22Rv1 (cell line): ENCODE measurements around the gene QSOX1.

Experiments
- H3K27ac ChIP-seq: fragments of 450-650 bp; 2 replicates; pipeline ENCODE4 v1.5.1; 2017
- CTCF ChIP-seq: fragments of 450-650 bp; IDR thresholded peaks from 2 replicates; pipeline ENCODE4 v1.5.1; 2017; ENCODE audit warnings: mild to moderate bottlenecking
- ZFX ChIP-seq: fragments of 450-650 bp; IDR thresholded peaks from 2 replicates; pipeline ENCODE4 v1.6.1; 2017; ENCODE audit warnings: antibody characterized with exemption, borderline replicate concordance

Gene QSOX1

GRCh38 chr1:180237869-180238476 is 83.3 kb downstream of the QSOX1 start:
- H3K27ac ChIP-seq = no peak overlapping the region
- TF ChIP-seq ZFX (no peak), CTCF (no peak)

GRCh38 chr1:180238675-180239074 is 84.0 kb downstream of the QSOX1 start:
- TF ChIP-seq CTCF = no peak
- TF ChIP-seq ZFX = no peak
- H3K27ac ChIP-seq = no peak overlapping the region

GRCh38 chr1:180239145-180240096 is 84.8 kb downstream of the QSOX1 start:
- TF ChIP-seq CTCF = no peak
- TF ChIP-seq ZFX = no peak
- no peak overlapping the region for H3K27ac ChIP-seq

- no peak for TF ChIP-seq ZFX
- TF ChIP-seq CTCF = no peak
- H3K27ac ChIP-seq = no peak overlapping the region
These were observed 87.3 kb downstream of the QSOX1 start for GRCh38 chr1:180241716-180242544.

- H3K27ac ChIP-seq = no peak overlapping the region
- TF ChIP-seq CTCF (no peak), ZFX (no peak)
These were observed 89.0 kb downstream of the QSOX1 start for GRCh38 chr1:180243517-180244221.

GRCh38 chr1:180244840-180245239 is 90.2 kb downstream of the QSOX1 start:
- TF ChIP-seq ZFX (no peak), CTCF (no peak)
- H3K27ac ChIP-seq = no peak overlapping the region
